Smooth muscle cell (in vitro differentiated cells): ENCODE measurements around the gene ARPC2. TPM values are rescaled to one million over a fixed set of nuclear protein-coding genes. Genes with fewer than 3 reads are reported as not detected.

Source experiments
- DNase-seq: peaks from one replicate; lab custom pipeline; 2025; ENCODE audit not compliant: unreplicated experiment; lab: John Stamatoyannopoulos, UW
- H2AFZ ChIP-seq: fragments of 200-600 bp; sonication (generic); 2 replicates; pipeline ENCODE4 v1.6.0; 2016; ENCODE audit warnings: antibody characterized with exemption, low read depth, mild to moderate bottlenecking
- H3F3A ChIP-seq: fragments of 200-600 bp; sonication (generic); 2 replicates; pipeline ENCODE4 v1.6.0; 2017; ENCODE audit warnings: antibody characterized with exemption, low read depth
- H3K27ac ChIP-seq: fragments of 200-600 bp; sonication (generic); 2 replicates; pipeline ENCODE4 v1.5.1; 2016; ENCODE audit warnings: low read depth, mild to moderate bottlenecking
- H3K27me3 ChIP-seq: fragments of 200-600 bp; sonication (generic); 2 replicates; pipeline ENCODE4 v1.6.1; 2016; ENCODE audit warnings: low read depth, mild to moderate bottlenecking
- H3K36me3 ChIP-seq: fragments of 200-600 bp; sonication (generic); 2 replicates; pipeline ENCODE4 v1.5.1; 2016; ENCODE audit warnings: low read depth
- H3K4me1 ChIP-seq: fragments of 200-600 bp; sonication (generic); 2 replicates; pipeline ENCODE4 v1.5.1; 2016; ENCODE audit warnings: low read depth
- H3K4me2 ChIP-seq: fragments of 200-600 bp; sonication (generic); 2 replicates; pipeline ENCODE4 v1.6.0; 2016; ENCODE audit warnings: mild to moderate bottlenecking
- H3K4me3 ChIP-seq: fragments of 200-600 bp; sonication (generic); 2 replicates; pipeline ENCODE4 v1.5.1; 2016; ENCODE audit warnings: mild to moderate bottlenecking
- H3K79me2 ChIP-seq: fragments of 200-600 bp; sonication (generic); 2 replicates; pipeline ENCODE4 v1.6.0; 2016; ENCODE audit warnings: low read depth, mild to moderate bottlenecking
- H3K9ac ChIP-seq: fragments of 200-600 bp; sonication (generic); 2 replicates; pipeline ENCODE4 v1.6.0; 2016; ENCODE audit warnings: low read depth
- H3K9me3 ChIP-seq: fragments of 200-600 bp; sonication (generic); replicated peaks from 2 replicates; pipeline ENCODE4 v1.5.1; 2016; ENCODE audit warnings: low read depth
- H4K20me1 ChIP-seq: fragments of 200-600 bp; sonication (generic); 2 replicates; pipeline ENCODE4 v1.6.0; 2016; ENCODE audit warnings: low read depth
- CTCF ChIP-seq: fragments of 200-600 bp; sonication (generic); IDR thresholded peaks from 2 replicates; pipeline ENCODE4 v1.5.1; 2017; ENCODE audit warnings: borderline replicate concordance, mild to moderate bottlenecking, antibody characterized with exemption; ENCODE audit not compliant: insufficient read depth, poor library complexity, severe bottlenecking
- WGBS: methylation state at CpG from one replicate; pipeline ENCODE4 v1.1.7; 2016; ENCODE audit warnings: low lambda C conversion rate; 5-methylcytosine and 5-hydroxymethylcytosine counted together
- polyA plus RNA-seq: library from polyadenylated mRNA; unstranded; fragments of >200 nt; fragmentation: Nextera tagmentation; extraction: Ambion mirVana; gene quantifications from 2 replicates; pipeline ENCODE4 v1.2.1, GENCODE V29; 2016
- total RNA-seq: library from RNA; depleted of rRNA; stranded (reverse); fragments of >200 nt; gene quantifications from 2 replicates; pipeline ENCODE4 v1.2.3, GENCODE V29; 2014

Gene ARPC2
- total and polyA plus RNA-seq, 2 experiments from 2014 or later, result 653 to 858 TPM

DNA sequence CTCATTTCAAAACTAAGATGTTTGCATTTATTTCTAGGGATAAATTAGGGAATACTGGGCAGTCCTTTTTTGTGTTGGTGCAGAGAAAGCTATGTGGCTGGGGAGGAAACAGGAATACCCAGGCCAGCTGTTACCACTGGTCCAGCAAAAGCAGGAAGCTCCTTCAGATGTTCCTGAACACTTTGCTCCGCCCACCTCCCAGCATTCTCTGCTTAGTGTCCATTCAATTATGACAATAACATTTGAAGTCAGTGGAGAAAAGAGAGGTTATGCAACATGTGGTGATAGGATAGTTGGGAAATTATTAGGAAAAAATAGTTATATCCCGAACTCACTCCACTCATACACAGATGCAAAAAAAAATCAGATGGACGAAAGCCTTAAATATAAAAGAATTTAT is 22.1 kb upstream of the ARPC2 start:
- no peak for DNase-seq
- H3K4me1 ChIP-seq, result no peaks in the 10 kb centered on the region
- H3K79me2 ChIP-seq, result no peaks in the 10 kb centered on the region
- TF ChIP-seq CTCF, result no peak
- no peaks in the 10 kb centered on the region for H3K9me3 ChIP-seq
- WGBS, result 96% methylated on average over 3 of the region's 3 CpGs
- no peaks in the 10 kb centered on the region for H4K20me1 ChIP-seq
- H3K9ac ChIP-seq, result no peak overlapping the region
- H3K27ac ChIP-seq, result no peak overlapping the region
- no peak overlapping the region for H3K4me2 ChIP-seq
- no peaks in the 10 kb centered on the region for H3K36me3 ChIP-seq
- H3F3A ChIP-seq, result no peaks in the 10 kb centered on the region
- H3K4me3 ChIP-seq, result no peak overlapping the region
- no peak overlapping the region for H2AFZ ChIP-seq
- peaks cover 25% of the 10 kb centered on the region for H3K27me3 ChIP-seq

GRCh38 chr2:218196974-218197373 is 20.0 kb upstream of the ARPC2 start:
- H3K4me1 ChIP-seq, result no peaks in the 10 kb centered on the region
- 90% methylated on average over 4 of the region's 4 CpGs for WGBS
- H3K27ac ChIP-seq, result no peak overlapping the region
- H2AFZ ChIP-seq, result no peak overlapping the region
- no peak for TF ChIP-seq CTCF
- H3K27me3 ChIP-seq, result peaks cover 37% of the 10 kb centered on the region
- no peaks in the 10 kb centered on the region for H3K79me2 ChIP-seq
- H3K9ac ChIP-seq, result no peak overlapping the region
- no peak overlapping the region for H3K4me2 ChIP-seq
- no peak overlapping the region for H3K4me3 ChIP-seq
- DNase-seq, result no peak
- H3F3A ChIP-seq, result no peaks in the 10 kb centered on the region
- no peaks in the 10 kb centered on the region for H3K36me3 ChIP-seq
- no peaks in the 10 kb centered on the region for H3K9me3 ChIP-seq
- H4K20me1 ChIP-seq, result no peaks in the 10 kb centered on the region

GRCh38 chr2:218202266-218202665 is 14.7 kb upstream of the ARPC2 start:
- Histone ChIP-seq H2AFZ (no peak overlapping the region), H3K9ac (no peak overlapping the region)

More at GRCh38 chr2:218202266-218202665, 14.7 kb upstream of the ARPC2 start:
- Histone ChIP-seq H3K9me3 (no peaks in the 10 kb centered on the region), H3K36me3 (no peaks in the 10 kb centered on the region), H3K4me2 (no peak overlapping the region), H3K79me2 (no peaks in the 10 kb centered on the region), H4K20me1 (no peaks in the 10 kb centered on the region), H3K4me1 (no peaks in the 10 kb centered on the region), H3F3A (no peaks in the 10 kb centered on the region), H3K27ac (no peak overlapping the region), H3K4me3 (no peak overlapping the region), H3K27me3 (peaks cover 34% of the 10 kb centered on the region)
- TF ChIP-seq CTCF, result no peak
- DNase-seq, result no peak
- 89% methylated on average over 3 of the region's 3 CpGs for WGBS
